ENCODE data around the gene SFXN5.

The SFXN5 gene

DNA sequence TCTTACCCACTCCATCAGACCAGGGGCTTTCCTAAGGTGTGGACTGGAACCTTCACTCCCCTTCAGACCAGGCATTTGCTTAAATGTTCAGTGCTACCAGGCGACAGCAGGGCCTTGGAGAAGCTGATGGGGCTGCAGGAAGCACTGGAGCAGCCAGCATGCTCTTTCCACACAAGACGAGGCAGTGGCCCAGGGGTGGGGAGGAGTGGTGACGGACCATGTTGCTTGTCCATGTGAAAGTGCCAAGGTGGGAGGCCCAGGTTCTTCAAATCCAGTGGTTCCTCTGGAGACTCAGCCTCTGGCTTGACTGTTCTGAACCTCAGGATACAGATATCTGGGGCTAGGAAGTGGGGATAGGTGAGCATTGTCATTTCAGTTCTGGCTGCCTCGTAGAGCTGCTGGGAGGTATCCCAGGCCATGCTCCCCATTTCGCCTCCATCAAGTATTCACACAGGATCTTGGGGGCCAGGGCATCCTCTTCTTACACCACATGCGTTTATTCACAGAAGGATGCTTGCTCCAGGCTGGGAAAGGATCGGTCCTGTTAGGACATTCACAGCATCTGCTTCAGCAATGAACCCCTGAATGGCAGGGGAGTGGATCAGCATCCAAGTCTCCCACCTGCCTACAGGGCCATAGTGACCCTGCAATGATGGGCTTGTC is 62.2 kb downstream of the SFXN5 start:
- DNase-seq: no peak

DNA sequence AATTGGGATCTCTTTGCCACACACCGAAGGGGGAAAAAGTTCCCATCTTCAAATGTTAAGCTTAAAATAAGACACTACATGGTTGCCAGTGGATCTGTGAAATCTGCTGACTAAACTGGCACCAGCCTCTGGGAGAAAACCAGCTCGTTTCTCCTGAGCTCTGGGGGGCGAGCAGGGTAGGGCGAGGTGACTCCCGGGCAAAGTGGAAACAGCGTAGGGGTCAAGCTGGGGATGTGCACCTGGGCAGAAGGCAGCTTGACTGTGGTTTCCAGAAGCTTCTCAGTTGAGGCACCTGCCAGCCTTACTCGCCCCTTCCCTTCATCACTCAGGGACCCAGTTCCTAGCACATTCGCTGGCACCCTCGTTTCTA is 62.8 kb downstream of the SFXN5 start:
- DNase-seq: no peak

DNA sequence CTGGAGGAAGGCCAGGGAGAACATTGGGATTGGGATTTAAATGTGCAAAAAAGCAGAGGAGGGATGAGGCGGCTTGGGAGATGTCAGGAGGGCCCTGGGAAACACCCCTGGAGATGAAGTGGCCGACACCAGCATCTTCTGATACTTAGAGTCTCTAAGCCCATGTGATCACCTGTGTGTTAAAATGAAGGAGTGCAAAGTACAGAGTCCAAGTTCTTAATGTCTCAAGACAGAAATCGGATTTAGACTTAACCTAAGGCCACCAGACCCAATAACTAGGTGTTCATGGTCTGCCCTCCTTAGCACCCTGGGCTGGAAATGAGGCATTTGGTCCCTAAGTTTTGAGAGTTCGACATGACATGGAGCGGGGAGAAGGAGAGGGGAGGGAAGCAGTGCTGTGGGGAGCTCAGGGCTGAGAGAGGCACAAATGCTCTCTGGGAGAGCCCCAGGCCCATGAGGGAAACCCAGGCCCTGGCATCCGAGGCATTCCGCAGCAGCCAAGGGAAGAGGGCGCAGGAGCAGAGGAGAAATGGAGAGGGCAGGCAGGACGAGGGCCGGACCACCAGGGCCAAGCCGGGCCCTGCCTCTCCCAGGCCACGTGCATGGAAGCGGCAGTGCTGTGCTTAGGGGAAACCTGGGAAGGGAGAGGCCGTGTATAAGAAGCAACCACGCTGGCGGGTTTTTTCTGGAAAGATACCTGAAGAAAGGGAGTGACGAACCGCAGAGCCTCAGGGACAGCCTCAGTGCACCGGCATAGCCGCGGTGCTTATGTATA is 63.3 kb downstream of the SFXN5 start:
- no peak for DNase-seq

DNA sequence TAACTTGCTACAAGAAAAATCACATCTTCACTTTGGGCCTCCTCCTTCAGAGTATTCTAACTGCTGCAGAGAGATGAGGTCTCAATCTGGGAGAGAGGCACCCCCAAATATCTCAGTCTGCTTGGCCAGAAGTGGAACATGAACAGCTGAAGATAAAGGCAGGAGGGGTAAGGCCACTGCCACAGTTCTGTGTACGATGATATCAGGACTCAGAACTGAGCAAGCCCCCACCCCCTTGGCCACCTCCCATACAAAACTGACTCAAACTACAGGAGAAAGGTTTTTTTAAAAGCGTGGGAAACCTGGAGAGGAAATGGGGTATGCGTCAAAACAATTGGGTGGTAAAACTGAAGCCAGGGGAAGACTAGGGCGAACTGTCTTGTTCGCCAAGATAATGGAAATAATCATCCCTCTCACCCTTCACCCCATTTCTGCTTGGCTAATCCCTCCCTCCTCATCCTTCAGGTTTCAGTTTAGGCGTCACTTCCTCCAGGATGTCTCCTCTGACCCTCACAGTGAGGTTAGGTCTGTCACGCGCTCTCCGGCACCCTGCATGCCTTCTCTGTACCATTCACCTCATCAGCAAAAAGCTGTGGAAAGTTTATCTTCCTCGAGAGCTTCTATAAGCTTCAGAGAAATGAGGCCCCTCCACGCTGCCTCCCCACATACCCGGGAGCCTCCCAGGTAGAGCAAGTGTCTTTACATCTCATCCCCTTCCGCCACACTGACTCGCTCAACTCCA is 64.4 kb downstream of the SFXN5 start:
- no peak for DNase-seq

DNA sequence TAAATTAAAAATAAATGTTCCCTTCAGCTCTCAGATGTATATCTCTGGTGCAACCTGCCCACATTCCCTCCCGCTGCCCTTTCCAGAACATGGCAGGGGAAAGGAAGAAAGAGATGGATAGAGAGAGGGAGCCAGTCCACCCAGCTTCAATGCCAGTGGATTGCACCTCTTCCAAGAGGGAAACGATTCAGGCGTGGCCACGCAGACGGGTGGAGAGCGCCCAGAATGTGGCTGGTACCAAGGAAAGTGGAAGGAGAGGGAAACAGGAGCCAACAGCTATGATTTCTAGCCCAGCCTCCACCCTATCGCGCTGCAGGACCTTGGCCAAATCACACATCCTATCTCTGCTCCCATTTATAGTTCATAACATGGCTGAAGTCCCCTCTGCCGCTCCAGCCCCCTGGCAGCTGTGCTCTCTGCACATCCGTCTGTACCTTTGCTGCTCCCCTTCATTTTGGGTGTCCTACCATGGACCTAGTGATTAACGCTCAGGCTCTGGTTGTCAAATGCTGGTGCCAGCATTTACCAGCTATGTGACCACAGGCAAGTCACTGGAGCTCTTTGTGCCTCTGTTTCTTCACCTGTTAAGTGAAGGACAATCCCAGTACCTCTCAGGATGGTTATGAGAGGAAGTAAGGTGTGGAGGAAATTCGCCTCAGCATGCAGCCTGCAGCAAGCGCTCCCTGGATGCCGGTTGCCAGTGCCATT is 66.5 kb downstream of the SFXN5 start:
- DNase-seq: no peak

DNA sequence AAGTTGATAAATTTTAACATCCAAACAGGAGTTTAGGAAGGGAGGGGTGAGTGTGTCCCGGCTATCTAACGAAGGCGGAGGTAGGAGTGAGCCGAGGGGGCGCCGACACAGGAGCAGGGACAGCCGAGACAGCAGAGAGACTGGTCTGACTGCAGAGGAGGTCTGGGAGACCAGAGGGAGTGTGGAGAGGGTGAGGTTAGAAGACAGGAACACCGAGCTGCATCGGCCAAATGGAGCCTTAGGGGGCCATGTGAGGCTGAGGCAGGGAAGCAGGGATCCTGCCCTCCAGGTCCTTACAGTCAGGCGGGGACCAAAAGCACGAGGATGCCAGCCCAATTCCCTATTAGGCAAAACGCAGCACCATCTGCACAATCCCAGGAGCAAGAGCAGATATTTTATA is 67.0 kb downstream of the SFXN5 start:
- no peak for DNase-seq

DNA sequence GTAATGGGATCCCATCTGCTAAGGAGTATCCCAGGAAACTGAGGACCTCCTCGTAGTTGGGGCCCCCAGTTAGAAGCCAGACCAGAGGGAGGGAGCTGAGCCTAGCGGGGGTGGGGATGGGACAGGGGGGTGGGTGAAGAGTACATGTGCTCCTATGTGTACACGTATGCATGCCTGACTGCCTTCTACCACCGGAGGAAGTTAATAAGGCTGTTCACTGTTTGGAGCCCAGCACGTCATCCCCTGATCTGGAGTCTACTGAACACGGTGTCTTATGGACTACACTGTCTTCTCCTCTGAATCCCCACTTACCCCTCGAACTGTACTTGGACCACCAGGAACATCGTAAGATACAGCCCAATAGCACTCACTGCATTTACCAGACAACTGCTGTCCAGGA is 68.5 kb downstream of the SFXN5 start:
- no peak for DNase-seq

DNA sequence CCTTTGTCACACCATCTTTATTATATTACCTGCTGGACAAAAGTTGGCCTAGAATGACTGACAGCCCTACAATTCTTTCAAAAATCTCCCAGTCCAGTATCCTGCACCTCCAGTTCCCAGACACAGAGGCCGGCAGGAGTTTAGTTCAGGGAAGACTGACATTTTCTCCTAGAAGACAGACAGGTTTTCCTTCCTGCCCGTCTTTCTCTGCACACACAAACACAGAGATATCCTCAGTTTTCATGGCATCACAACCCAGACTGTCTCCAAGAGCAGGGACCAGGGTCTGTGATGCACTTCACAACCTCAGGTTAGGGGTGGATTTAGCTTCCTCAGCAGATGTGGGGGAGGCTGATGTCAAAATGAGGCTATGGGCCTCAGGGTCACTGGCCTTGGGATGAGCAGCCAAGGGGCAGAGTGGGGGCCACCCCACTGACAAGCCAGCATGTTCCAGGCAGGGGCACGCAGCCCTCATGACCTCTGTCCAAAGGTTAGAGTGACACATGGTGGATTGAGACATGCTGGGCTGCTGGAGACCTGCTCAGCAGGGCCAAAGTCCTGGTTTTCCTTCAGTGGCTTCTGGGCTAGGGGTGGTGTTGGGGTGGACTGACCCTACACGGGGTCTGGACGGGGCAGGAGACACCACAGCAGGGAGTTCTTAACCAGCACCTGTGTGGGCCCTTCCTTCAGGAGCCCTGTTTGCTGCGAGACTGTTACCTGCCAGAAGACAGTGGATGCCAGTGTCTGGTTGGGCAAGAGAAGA is 70.5 kb downstream of the SFXN5 start:
- DNase-seq: no peak

DNA sequence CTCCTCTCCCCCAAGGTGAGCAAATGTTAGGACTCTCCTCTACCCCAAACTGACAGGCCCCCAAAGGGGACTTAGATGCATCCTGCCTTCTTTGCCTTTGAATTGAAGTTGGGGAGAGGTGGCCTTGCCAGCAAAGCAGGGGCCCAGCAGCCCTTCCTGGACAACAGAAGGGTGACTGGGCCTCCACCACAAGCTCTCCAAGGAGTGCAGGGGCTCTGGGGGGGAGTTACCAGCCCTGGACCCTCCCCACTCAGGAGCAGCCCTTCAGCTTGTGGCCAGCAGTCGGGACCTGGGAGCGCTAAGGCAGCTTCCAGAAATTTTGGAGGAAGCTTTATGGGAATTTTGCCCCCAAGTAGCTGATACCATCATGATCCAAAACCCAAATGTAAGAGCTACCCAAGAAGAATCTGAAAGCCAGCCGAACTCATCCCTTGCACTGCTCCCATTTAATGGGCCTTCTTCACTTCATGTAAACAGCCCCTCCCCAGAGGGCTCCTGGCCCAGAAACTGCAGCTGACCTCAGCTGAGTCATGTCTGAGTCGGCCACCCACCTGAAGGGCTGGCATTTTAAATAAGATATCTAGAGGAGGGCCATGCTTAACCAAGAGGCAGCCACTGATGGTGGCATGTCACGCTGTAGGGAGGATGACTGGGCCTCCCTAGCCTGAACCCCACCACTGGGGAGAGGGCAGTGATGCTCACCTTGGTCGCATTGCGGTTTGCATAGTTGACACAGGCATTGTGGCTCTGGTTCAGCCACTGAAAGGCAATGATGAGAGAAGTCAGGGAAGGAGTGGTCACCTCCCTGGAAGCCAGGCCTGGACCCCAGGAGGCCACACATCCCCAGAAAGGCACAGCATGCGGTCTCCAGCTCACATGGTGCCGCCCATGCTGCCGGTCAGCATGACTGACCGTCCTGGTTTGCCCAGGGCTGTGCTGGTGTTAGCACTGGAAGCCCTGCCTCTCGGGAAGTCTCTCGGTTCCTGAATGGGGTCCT is 71.5 kb downstream of the SFXN5 start:
- DNase-seq: no peak

DNA sequence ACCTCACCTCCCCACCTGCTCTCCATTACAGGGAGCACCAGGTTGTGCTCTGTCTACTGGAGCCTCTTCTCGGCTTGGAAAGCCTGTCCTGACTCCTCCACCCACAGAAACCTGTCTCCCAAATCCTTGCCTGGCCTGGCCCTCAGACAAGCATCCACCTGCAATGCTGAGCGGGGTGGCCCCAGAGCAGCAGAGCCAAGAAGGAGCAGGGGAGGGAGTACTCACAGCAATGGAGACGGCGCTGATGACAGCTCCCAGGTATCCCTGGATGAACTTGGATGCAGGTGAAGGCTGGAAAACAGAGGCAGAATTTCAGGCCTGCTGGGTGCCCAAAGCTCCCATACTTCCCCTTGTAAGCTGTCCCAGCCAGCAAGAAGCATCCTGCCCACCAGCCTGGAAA is 72.8 kb downstream of the SFXN5 start:
- DNase-seq: no peak

DNA sequence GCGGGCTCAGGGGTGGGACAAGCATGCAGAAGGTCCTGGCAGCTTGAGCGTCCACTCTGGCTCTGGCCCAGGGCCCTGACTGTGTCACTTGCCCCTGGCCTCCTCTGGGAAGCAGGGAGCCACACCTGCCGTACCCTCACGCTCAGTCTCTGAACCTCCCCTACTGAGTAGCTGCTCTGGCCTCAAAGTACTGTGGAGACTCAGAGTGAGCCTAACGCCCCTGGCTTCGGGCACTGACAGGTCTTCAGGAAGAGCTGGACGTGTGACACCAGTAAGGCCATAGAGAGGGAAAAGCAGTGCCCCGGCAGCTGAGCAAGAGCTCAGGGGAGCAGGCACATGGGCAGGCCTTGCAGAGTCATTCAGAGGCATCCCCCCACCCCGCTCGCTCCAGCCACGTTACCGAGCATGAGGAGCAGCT is 73.3 kb downstream of the SFXN5 start:
- DNase-seq: no peak

DNA sequence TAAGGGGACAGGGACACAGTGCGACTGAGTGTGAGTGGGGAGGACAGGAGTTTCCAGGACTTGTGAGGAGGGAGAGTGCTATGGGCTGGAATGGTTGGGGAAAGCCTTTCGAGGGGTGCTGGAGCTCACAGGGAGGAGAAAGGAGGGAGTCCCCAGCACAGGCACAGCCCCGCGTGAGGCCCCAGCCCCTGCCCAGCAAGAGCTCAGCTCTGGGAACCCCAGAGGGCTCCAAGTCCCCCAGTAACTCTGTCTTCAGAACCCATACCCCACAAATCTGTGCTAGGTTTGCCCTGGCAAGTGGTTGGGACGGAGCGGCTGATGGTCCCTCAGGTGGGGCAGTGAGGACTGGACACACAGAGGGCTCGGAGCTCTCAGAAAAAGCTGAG is 75.4 kb downstream of the SFXN5 start:
- no peak for DNase-seq

DNA sequence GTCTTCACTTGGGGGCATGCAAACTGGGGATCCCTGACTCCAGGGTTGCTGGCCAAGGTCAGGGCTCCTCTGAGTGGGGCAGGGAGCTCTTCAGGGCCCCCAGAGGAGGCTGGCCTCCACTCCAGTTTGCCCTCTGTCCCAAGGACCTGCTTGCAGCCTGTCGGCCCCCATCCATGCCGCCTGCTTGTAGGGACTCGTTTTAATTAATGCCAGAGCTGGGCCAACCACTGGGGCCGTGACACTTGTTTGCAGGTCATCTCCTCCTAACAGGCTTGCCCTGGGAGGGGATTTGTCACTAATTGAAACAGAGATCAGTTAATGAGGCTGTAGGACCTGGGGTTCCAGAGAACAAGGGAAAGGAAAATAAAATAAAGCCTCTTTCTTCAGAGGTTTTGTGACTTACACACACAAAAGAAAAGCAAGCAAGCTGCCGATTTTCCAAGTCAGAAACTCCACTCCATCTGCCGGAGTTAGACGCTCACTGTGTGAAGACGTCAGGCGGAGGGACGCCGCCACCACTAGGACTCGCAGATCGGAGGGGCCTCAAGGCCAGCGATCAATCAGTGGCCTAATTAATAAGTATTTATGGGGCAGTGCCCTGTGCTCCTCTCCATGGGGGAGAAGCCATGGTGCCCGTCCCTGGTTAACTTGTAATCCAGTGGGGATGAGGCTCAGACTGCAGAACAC is 75.9 kb downstream of the SFXN5 start:
- no peak for DNase-seq

DNA sequence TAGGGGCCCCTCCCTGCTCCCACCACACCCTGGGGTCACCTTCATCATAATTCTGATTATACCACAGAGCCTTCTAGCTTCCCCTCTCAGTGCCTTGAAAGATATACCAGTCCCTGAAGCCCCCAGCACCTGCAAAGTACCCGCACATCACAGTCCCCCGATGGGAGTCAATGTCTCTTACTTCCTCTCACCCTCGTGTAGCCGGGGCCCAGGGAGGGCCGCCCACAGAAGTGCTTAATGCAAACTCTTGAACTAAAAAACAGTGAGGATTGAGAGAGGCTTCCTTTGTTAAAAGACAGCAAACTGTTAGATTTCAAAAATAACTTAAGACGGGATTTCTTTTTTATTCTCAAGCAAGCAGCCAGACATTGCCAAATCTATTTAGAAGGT is 76.5 kb downstream of the SFXN5 start:
- DNase-seq: no peak

DNA sequence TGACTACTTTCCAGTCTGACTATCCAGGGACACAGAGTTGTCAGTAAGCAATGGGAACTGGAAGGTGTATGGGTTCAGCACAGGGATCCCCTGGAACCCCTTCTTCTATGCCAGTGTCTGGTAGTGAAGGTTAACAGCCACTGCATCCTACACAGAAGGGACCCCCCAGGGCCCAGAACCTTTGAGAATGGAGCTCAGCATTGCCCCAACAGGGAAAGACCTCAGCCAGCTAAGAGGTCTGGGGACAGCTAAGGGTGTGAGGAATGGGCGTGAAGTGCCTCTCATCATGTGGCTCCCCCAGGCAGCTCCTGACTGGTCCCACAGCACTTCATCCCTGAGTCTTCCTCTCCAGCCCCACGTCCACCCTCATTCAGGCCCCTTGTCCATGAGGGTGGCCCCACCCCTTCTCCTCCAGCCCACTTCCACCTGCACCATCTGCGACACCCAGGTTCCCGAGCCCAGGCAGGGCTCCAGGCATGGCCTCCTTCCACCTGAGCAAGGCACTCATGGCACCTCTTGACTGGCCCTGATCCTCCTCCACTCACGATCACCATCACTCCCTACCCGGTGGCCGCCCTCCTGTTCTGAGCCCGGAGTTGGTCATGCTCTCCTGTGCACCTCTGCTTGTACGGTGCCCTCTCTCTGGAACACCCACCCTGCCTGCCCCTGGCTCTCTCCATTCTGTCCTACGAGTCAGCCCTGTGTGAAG is 77.1 kb downstream of the SFXN5 start:
- DNase-seq: no peak

DNA sequence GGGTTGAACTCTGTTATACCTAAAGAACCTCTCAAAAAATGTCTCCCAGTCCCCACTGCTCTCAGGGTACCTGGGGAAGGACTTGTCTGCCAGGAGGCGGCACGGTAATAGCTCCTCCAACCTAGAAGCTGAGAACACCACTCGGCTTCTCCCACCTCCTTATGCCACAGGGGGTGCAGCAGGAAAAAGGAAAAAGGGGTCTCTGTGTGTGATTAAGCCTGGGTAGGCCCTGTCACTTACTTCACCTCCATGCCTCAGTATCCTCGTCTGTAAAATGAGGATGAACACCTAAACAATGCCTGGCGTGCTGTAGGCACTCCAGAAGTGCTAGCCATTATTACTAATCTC is 77.6 kb downstream of the SFXN5 start:
- DNase-seq: no peak

DNA sequence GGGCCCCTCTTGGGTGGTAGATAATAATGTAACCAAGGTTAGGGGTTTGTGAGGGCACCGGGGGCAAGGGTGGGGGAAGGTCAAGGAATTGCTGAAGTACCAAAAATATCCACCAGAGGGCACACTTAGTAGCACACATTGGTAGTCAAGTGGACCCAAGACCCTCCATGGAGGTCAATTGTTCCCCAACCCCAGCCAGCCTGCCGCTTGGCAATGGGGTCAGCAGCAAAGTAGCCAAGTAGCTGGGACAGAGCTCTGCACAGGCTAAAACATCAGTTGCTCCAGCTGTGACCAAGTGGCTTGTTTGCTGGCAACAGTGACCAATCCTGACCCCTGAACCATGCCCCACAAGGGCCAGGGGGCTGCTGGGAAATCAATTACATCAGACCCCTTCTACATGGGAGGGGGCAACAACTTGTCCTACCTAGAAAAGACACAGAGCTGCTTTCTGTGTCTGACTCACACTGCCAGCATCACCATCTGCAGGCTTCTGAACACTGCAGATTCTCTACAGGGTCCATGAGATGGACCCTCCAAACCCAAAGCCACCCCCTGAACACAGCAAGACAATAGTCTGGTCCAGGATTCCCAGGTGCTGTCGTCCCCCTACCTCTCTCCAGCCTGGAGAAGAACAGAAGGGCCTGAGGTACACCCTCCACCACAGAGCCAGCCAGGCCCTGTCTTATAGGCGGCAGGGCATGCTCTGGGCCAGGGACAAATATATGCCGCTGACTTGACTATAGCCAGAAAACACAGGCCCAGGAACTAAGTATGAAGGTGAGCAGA is 78.2 kb downstream of the SFXN5 start:
- DNase-seq: peak; percentile 30

DNA sequence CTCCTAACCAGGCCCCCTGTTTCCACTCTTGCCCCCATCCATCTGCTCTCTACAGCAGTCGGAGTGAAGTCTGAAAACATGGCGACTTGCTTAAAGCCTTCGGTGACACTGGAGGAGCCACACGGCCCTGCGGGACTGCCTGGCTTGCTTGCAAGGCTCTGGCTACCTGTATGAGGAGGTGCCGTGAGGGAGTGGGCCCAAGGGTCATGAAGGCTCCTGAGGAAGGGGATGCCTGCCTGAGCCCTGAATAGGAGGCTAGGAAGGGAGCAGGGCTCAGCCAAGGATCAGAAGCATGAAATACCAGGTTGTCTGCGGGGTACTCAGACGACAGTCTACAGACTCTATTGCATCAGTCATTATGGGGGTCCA is 78.8 kb downstream of the SFXN5 start:
- DNase-seq: no peak

DNA sequence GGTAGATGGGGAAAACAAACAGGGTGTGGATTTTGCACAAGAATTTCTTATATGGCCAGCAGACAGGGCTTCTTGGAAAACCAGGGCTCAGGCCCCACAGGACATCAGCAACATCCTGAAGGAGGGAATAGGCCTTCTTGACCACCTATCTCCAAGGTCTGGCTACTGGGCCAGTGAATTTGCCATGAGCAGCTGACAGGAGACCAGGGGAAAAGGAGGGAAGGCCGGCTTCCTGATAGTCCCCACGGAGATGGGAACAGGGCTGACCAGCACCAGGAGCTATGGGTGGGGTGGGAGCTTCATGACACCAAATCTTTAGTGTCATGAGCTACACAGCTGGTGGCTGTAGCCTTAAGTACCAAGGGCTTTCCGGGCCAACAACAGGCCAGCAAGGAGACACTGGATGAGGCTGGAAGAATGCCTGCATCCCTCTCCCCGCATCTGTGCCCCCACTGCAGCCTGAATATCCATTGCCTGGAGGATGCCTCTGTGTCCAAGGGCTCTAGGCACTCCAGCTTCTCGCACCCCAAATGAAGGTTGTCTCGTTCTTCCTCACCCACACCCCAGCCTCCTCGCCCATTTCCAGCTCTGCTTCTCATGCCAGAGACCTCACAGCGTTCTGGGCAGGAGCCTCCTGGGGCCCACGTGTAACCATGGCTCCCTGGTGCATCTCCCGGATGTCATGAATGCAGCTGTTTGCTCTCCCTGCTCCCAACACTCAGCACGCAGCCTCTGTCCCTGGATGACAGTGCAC is 79.4 kb downstream of the SFXN5 start:
- DNase-seq: no peak
